GM21619 (cell line): ENCODE results near the gene MUTYH.
"Not testable (repeated sequence)": the region's sequence is repeated elsewhere in the genome, so short reads cannot be mapped to it uniquely, and the experiment has no call there.

Experiments
- ATAC-seq: cut with Tn5 transposase; IDR thresholded peaks from one replicate; pipeline ENCODE4 v1.9.1; 2021; ENCODE audit not compliant: unreplicated experiment

The MUTYH gene

GRCh38 chr1:45325851-45326506 is 14.3 kb downstream of the MUTYH start:
- ATAC-seq = no peak

GRCh38 chr1:45322486-45323040 is 17.7 kb downstream of the MUTYH start:
- ATAC-seq = no peak

- ATAC-seq = no peak
Measured at GRCh38 chr1:45321444-45321843, 18.8 kb downstream of the MUTYH start.

GRCh38 chr1:45319761-45320160 is 20.5 kb downstream of the MUTYH start:
- ATAC-seq = no peak

GRCh38 chr1:45317166-45317565 is 23.1 kb downstream of the MUTYH start:
- ATAC-seq = no peak

- ATAC-seq = no peak
Measured at GRCh38 chr1:45314266-45314665, 26.0 kb downstream of the MUTYH start.

- no peak for ATAC-seq
Measured at GRCh38 chr1:45306905-45307304, 33.3 kb downstream of the MUTYH start.

- ATAC-seq = no peak
Measured at GRCh38 chr1:45306319-45306718, 33.9 kb downstream of the MUTYH start.

GRCh38 chr1:45305231-45305630 is 35.0 kb downstream of the MUTYH start:
- ATAC-seq = no peak

- no peak for ATAC-seq
Measured at GRCh38 chr1:45304311-45305081, 35.7 kb downstream of the MUTYH start.

- peak; percentile 57 for ATAC-seq
Measured at GRCh38 chr1:45303520-45304310, 36.5 kb downstream of the MUTYH start.

- no peak for ATAC-seq
Measured at GRCh38 chr1:45302505-45303150, 37.6 kb downstream of the MUTYH start.

GRCh38 chr1:45300669-45300997 is 39.6 kb downstream of the MUTYH start:
- ATAC-seq = no peak

- no peak for ATAC-seq
Measured at GRCh38 chr1:45299981-45300668, 40.1 kb downstream of the MUTYH start.

GRCh38 chr1:45299296-45299695 is 40.9 kb downstream of the MUTYH start:
- ATAC-seq = no peak

GRCh38 chr1:45297666-45298356 is 42.4 kb downstream of the MUTYH start:
- ATAC-seq = no peak

- ATAC-seq = no peak
Measured at GRCh38 chr1:45291716-45292115, 48.5 kb downstream of the MUTYH start.

- not testable (repeated sequence) for ATAC-seq
Measured at GRCh38 chr1:45291002-45291401, 49.2 kb downstream of the MUTYH start.

GRCh38 chr1:45286521-45286920 is 53.7 kb downstream of the MUTYH start:
- ATAC-seq = not testable (repeated sequence)

GRCh38 chr1:45284858-45285257 is 55.4 kb downstream of the MUTYH start:
- ATAC-seq = not testable (repeated sequence)
